NCI-H82 (cell line): ENCODE results near the gene BCAT1.

ENCODE experiments used
- DNase-seq: peaks from one replicate; lab custom pipeline; 2025; lab: John Stamatoyannopoulos, UW

The BCAT1 gene, protein sequence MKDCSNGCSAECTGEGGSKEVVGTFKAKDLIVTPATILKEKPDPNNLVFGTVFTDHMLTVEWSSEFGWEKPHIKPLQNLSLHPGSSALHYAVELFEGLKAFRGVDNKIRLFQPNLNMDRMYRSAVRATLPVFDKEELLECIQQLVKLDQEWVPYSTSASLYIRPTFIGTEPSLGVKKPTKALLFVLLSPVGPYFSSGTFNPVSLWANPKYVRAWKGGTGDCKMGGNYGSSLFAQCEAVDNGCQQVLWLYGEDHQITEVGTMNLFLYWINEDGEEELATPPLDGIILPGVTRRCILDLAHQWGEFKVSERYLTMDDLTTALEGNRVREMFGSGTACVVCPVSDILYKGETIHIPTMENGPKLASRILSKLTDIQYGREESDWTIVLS

DNA sequence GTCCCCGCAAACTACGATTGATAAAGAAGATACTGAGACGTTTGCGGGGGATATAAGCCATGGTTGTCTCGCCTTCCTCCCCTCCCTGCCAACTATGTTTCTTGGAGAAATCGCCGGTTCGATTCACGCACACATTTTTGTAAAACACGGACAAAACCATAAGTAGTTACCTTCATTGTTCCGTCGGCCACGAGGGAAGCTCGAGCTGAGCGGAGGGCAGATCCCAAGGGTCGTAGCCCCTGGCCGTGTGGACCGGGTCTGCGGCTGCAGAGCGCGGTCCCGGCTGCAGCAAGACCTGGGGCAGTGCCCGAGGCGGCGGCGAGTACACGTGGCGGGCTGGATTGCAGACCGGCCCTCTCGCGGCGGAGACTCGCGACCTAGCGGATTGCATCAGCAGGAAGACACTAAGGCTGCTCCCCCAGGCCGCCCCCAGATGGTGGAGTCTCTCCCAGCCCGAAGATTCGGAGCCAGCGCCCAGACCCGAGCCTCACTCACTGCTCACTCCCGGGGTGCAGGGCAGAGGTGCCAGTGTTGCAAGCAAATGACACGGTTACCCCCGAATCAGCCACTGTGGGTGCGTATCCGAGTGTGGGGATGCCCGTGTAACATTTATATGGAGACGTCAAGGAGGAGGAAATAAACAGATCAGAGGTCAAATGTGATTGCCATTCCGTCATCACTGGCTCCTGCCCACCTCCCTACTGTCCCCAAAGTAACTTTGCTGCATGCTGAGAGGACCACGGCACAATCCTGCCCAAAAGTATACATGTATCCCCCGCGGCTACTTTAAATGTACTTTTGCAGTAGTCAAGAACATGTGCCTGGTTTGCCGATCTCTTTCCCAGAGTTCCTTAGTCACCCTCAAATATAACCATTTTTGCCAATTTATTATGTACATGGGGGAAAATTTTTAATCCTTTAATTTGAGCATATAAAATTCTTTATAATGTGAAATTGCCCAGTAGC lies at the start of gene BCAT1:
Gene BCAT1 (minus strand): TSS at position 345 of the 966 bp plus-strand sequence. CDS start 169 bp downstream, at position 176.
- no peak for DNase-seq

DNA sequence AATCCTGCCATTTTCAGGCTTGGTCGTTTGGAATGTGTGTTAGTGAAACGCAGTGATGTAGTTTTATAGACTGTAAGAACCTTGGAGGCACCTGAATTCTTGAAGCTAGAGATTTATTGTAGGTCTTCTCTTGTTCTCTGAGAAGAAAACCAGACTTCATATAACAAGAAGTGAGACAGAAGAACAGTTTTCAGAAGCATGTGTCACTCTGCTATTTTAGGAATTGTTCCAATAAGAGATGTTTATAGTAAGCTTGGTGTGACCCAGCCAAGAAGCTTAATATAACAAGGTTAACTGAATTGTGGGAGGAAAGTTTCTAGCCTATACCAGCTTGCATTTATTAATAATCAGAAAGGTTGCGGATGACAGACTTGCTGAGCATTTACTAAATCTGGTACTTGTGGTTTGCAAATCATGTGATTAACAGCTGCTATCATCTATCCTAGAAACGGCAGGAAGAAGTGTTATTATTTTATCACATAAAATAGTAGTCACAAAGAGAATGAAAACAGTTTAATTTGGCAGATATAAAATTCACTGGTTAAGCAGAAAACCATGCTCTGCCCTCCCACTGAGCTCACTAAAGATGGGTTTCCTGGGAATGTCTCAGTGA lies 49.2 kb upstream of the BCAT1 start:
- DNase-seq = peak; percentile 80

DNA sequence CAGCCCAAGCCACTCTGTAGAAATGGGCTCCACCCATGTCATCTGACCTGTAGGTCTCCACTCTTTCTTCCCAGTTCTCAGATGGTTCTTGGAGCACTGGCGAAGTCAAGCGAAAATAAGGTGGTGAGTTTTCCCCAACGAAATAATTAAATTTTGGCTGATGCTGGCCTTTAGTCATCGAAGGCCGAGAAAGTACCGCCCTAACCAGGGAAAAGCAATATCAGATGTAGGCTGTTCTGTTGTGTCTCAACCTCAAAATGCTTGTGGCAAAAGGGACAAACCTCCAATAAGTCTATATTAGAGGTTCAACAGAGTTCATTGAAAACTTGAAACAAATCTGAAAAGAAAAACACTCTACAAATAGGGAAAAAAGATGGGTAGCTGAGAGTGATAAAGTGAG lies 48.6 kb upstream of the BCAT1 start:
- peak; percentile 29 for DNase-seq

DNA sequence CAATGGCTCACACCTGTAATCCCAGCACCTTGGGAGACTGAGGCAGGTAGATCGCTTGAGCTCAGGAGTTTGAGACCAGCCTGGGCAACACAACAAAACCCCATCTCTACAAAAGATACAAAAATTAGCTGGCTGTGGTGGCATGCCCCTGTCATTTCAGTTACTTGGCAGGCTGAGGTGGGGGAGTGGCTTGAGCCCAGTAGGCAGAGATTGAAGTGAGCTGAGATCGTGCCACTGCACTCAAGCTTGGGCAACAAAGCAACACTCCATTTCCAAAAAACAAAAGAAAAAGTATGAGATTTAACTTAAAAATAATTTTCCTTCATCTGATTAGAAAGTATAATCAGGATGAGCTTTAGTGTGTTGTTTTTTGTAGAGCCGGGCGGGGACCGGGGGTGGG lies 47.9 kb upstream of the BCAT1 start:
- DNase-seq = peak; percentile 12

DNA sequence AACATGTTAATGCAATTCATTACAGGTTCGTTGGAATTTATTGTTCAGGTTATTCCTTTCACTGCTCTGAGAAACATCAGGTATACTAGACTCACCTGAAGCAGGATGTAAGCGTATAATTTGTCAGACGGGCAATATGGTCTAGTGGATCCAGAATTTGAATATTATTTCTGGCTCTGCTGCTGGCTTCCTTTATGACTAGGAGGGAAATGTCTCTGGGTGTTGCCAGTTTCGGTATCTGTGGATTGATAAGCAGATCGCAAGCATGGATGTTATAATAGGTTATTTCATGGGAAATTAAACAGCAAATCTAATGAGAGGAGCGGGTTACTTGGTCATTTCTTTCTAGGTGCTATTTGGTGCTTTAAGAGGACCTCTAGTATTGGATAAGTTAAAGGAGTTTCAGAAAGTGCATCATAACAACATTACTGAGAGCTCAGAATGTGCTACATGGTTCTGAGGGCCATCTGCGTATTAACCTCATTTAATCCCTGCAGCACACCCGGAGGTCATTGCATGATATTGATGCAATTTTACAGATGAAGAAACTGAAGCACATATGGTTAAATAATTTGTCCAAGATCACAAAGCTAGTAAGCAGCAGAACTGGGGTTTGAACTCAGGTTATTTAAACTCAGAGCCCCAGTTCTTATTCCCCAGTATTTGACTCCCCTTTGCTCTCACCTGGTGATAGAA lies 47.3 kb upstream of the BCAT1 start:
- DNase-seq = peak; percentile 68

DNA sequence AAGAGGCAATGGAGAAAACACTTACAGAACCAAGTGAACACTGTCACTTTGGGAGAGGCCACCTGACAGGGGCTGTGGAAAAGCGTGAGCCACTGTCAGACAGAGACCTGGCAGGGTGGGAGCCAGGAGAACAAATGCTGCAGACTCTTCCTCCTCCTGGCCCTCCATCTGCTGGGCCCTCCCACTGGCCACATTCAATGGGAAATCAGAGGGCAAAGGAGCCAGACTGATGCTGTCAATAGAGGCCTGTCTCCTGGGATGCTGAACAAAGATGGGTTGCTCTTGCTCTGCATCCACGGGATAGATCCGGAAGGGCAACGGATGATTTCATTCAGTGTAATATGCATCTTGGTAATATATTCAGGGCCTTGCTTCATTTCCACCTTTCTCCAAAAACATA lies 44.9 kb upstream of the BCAT1 start:
- DNase-seq = peak; percentile 34

DNA sequence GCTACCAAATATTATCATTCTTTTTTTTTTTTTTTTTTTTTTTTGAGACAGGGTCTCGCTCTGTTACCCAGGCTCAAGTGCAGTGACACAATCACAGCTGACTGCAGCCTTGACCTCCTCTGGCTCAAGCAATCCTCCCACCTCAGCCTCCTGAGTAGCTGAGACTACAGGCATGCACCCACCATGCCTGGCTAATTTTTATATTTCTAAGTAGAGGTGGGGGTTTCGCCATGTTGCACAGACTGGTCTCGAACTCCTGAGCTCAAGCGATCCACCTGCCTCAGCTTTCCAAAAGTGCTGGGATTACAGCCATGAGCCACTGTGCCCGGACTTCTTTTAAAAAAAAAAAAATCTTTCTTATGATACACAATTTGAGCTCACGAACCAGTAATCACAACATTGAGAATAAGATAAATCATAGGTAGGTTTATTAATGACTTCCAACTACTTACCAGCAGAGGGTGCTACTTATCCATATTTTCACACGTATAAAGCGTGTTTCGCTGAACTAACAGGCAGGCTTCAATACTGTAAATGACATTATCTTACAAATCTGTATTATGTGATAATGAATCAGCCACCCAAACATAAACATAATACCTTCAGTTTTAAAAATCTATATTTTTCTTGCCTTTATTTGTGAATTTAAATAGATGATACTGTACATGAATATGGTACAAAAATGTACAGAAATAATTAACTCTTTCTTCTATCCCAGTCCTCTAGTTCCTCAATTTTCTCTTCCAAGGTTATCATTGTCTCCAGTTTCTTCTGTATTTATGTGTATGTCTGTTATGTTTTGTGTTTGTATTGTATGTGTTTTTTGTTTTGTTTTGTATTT lies 42.5 kb upstream of the BCAT1 start:
- peak; percentile 85 for DNase-seq

DNA sequence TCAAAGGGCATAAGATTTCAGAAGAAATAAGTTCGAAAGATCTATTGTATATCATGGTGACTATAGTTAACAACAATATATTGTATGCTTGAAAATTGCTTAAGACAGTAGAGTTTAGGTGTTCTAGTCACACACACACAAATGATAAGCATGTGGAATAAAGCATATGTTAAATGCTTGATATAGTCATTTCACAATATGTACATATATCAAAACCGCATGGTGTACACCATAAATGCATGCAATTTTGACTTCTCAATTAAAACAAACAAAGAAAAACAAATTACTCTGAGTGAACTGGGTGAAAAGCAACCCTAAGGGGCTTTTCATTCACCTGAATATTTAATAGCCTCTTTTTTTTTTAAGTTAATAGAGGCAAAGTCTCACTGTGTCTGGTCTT lies 40.3 kb upstream of the BCAT1 start:
- no peak for DNase-seq

DNA sequence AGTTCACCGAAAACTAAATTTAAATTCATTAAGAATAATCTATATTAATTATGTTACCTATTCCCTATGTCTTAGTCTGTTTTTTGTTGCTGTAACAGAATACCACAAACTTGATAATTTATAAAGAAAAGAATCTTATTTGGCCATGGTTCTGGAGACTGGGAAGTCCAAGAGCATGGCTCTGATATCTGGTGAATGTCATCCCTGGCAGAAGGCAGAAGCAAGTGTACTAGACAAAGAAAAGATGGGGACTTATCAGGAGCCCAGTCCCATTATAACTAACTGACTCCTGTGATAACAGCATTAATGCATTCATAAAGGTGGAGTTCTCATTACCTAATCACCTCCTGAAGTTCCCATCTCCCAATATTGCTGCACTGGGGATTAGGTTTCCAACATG lies 33.3 kb upstream of the BCAT1 start:
- no peak for DNase-seq

DNA sequence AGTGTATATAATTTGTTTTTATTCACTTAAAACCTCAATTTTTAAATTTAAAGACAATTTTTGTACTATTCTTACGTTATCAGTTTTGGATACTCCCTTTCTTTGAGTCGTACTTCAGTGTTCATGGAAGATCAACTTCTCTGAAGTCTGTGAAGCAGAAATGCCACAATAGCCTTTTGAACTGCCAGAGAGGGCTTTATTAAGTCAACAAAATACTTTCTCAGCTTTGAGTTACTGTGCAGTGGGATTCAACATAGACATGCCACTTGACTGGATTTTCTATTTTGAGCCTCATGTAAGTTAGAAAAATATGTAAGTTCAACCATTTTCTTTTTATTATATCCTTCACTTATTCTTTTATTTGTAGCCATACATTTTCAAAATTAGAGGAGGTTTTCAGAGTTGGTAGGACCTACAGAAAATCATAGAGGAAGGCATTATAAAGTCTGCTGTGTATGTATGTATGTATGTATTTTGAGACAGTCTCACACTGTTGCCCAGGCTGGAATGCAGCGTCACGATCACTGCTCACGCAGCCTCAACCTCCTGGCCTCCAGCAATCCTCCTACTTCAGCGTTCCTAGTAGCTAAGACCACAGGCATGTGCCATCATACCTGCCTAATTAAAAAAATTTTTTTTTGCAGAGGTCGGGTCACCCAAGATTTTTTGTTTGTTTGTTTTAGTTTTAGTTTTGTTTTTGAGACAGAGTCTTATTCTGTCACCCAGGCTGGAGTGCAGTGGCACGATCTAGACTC lies 31.3 kb upstream of the BCAT1 start:
- DNase-seq = no peak

DNA sequence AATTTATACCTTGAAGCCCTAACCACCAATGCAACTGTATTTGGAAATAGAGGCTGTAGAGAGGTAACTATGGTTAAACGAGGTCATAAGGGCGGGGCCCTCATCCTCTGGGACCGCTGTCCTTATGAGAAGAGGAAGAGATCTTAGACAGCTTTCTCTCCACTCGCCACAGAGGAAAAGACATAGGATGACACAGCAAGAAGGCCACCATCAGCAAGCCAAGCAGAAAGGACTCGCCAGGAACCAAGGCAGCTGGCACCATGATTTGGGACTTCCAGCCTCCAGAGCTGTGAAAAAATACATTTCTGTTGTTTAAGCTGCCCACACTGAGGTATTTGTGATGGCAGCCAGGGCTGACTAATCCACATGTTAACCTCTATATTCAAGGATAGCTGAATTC lies 30.4 kb upstream of the BCAT1 start:
- no peak for DNase-seq

DNA sequence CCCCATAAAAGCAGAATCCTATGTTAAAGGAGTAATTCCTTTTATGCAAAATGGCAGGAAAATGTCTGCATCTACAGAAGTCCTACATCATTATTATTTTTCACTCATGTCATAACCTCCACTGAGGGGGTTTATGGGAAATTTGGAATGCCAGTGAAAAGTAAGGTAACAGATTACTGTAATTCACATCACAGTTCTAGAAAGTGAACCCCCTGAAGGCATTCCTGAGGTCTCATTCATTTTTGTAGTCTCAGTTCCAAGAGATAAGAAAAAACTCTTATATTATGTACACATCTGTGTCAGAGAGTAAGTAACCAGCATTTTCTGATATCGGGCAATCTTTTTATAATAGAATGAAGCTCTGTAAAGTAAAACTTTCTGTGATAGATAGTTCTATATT lies 28.8 kb upstream of the BCAT1 start:
- DNase-seq = no peak

DNA sequence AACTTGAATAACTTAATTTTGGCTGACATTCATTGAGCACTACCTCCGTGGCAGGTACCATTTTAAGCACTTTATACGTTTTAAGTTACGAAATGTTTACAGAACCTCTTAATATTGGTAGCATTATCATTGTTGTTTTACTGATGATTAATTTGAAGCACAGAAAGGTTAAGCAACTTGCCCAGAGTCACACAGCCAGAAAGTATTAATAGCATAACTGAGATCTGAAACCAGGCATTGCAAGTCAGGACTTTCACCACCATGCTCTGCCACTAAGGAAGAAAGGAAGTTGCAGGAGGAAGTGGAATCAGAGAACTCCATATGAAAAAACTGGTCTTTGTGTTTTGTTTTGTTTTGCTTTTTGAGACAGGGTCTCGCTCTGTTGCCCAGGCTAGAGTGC lies 28.2 kb upstream of the BCAT1 start:
- DNase-seq = no peak

DNA sequence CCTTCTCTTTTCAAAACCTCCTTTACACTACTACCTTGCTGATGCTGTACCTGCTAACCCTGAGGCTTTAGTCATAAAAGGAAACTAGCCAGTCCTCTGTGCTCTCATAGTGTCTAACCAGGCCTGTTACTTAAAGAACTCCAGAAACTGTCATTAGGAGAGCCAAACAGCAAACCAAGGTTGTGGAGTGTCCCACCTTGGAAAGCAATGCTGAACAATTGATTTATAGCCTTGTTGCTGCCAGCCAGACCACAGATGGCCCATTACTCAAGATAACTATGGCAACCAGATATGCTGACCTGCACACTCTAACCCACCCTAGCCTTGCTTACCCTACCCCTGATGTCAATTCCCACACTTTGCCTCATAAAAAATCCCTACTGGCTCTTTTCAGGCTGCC lies 26.5 kb upstream of the BCAT1 start:
- DNase-seq = no peak

DNA sequence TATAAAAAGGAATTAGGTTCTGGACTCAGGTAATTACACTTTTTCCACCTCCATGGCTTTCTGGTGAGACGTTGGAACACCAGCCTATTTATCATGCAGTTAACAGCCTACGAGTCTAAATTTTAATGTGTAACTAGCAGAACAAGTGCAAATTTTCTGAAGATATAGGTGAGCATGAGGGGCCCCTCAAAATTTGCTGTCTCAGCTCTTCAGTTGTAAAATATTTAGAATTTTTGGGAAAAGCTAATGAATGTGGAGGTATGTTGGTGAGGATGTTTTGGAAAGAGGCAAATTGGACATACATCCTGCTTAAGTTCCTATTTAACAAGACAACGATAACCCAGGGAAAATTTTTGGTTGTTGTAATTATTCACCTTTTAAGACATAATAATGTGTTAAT lies 25.3 kb upstream of the BCAT1 start:
- DNase-seq = no peak

DNA sequence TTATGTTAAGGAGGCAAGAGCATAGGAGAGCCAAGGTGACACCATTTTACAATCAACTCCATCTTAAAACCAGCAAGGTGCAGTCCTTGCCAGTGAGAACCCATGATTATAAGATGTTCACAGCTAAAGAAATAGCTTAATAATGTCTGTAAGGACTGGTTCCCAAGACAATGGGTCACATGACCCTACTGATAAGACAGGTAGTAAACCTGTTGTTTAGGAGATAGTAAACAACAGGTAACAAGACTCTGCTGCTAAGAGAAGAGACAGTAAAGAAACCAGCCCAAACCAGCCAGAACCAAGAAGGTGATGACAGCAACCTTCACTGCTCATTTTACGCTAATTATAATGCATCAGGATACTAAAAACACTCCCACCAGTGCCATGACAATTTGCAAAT lies 23.2 kb upstream of the BCAT1 start:
- no peak for DNase-seq

DNA sequence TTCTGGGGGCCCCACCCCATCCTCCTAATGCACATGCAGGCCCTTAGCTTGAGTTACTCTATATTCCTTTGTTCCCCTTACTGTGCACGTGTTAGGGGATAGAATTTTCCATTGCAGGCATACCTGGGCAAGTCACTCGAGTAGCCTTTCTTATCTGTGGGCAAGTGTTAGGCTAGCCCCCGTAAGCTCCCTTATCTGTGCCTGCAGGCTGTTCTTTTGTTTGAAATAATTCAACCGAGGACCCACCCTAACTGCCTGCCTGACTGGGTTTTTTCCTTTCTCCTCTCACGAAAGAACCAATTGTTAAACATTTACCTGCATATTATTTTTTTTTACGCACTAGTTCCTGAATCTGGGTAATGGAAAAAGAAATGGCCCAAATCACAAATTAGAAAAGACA lies 21.3 kb upstream of the BCAT1 start:
- no peak for DNase-seq

DNA sequence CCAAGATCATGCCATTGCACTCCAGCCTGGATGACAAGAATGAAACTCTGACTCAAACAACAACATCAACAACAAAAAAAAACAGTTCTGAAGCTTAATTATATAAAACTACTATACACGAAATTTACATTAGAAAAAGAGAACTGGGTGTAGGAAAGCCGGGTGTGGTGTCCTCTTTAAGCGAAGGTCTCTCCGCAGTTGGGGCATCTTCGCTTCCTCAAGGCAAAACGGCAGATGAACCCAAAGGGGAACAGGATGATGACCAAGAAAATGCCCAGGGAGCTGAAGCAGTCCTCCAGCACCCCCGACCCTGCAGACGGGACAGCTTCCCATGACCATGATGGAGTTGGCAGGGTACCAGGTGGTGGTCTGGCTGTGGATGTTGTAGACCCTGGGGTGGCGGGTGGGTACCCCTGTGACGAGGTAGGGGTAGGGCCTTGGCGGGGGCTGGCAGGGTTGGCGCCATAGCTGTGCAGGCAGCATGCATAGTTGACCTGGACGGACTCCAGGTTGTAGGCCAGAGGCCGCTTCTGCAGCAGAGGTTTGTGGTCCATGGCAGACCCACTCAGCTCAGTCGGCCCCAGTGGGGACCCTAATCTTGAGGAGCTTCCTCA lies 18.2 kb upstream of the BCAT1 start:
- DNase-seq = no peak

DNA sequence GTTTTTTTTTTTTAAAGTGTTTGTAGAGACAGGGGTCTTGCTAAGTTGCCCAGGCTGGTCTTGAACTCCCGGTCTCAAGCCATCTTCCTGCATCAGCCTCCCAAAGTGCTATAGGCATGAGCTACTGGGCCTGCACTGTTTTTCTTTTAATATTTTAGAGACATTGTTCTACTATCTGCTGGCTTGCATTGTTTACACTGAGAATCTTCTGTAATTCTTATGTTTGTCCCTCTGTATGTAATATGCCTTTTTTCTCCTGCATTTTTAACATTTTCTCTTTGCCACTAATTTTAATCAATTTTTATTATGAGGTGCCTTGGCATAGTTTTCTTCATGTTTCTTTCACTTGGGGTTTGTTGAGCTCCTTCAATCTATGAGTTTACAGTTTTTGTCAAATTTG lies 15.4 kb upstream of the BCAT1 start:
- DNase-seq = no peak
